ENCODE data around the gene TTLL11. TPM values are rescaled to one million over a fixed set of nuclear protein-coding genes. Genes with fewer than 3 reads are reported as not detected.

The TTLL11 gene
- polyA plus RNA-seq, 1 donor (not counting 4 experiments of a cell fraction or from before 2014, with no cell fraction given) = 8.0 TPM

GRCh38 chr9:121855476-121855875 is 237.6 kb downstream of the TTLL11 start:
- no peak overlapping the region for H3K4me3 ChIP-seq (ENCODE audit: control insufficient read depth in 2 of 3, extremely low read depth in 1 of 3, insufficient read depth in 2 of 3, low read depth in 1 of 3, low read length in 3 of 3)
- H3K9me1 ChIP-seq (ENCODE audit: control insufficient read depth, extremely low read depth, insufficient read depth, low read length) = no peaks in the 10 kb centered on the region
- H3K4me2 ChIP-seq (ENCODE audit: control insufficient read depth, extremely low read depth, insufficient read depth, low read depth, low read length) = no peak overlapping the region
- no peak overlapping the region for H2AFZ ChIP-seq (ENCODE audit: control insufficient read depth, low read length)
- no peak overlapping the region for H3K9ac ChIP-seq (ENCODE audit: control insufficient read depth, extremely low read depth, insufficient read depth, low read length)
- DNase-seq (ENCODE audit: low read depth, low spot score) (no peak), FAIRE-seq (no peak)
- H3K27me3 ChIP-seq (ENCODE audit: control insufficient read depth, extremely low read depth, insufficient read depth, low read length) = no peaks in the 10 kb centered on the region
- TF ChIP-seq EZH2 (IDR thresholded peaks at IDR 0.05; ENCODE audit: low read length) (no peak), CTCF (optimal IDR thresholded peaks at IDR 0.05 in 1 of 3, IDR thresholded peaks at IDR 0.05 in 1 of 3, conservative IDR thresholded peaks at IDR 0.05 in 1 of 3; ENCODE audit: extremely low read depth in 1 of 3, insufficient read depth in 2 of 3, low read length in 3 of 3) (no peak)
- H3K27ac ChIP-seq (ENCODE audit: control insufficient read depth, insufficient read depth, low read length) = no peak overlapping the region
- H3K4me1 ChIP-seq (ENCODE audit: control insufficient read depth, extremely low read depth, insufficient read depth, low read length) = no peaks in the 10 kb centered on the region
- peaks cover 6 to 17% of the 10 kb centered on the region in 2 experiments for H3K36me3 ChIP-seq (ENCODE audit: control insufficient read depth in 2 of 2, extremely low read depth in 1 of 2, insufficient read depth in 2 of 2, low read length in 2 of 2)
- H4K20me1 ChIP-seq (ENCODE audit: control insufficient read depth, extremely low read depth, insufficient read depth, low read length) = no peaks in the 10 kb centered on the region
- no peaks in the 10 kb centered on the region for H3K79me2 ChIP-seq (ENCODE audit: control insufficient read depth, insufficient read depth, low read length)
- dilution Hi-C loops (cut with MboI; ENCODE audit: extremely low pct_ligation_motif_present, low sequenced_read_pairs) = no loop called here
- no peaks in the 10 kb centered on the region for H3K9me3 ChIP-seq (ENCODE audit: control insufficient read depth, low read depth, low read length)

GRCh38 chr9:121853617-121854395 is 239.3 kb downstream of the TTLL11 start:
- Histone ChIP-seq H3K9me1 (ENCODE audit: control insufficient read depth, extremely low read depth, insufficient read depth, low read length) (no peaks in the 10 kb centered on the region), H3K27ac (ENCODE audit: control insufficient read depth, insufficient read depth, low read length) (no peak overlapping the region), H4K20me1 (ENCODE audit: control insufficient read depth, extremely low read depth, insufficient read depth, low read length) (no peaks in the 10 kb centered on the region), H3K36me3 (ENCODE audit: control insufficient read depth in 2 of 2, extremely low read depth in 1 of 2, insufficient read depth in 2 of 2, low read length in 2 of 2) (peaks cover 2 to 9% of the 10 kb centered on the region in 2 experiments), H3K79me2 (ENCODE audit: control insufficient read depth, insufficient read depth, low read length) (no peaks in the 10 kb centered on the region), H3K9ac (ENCODE audit: control insufficient read depth, extremely low read depth, insufficient read depth, low read length) (no peak overlapping the region), H3K27me3 (ENCODE audit: control insufficient read depth, extremely low read depth, insufficient read depth, low read length) (no peaks in the 10 kb centered on the region), H3K4me2 (ENCODE audit: control insufficient read depth, extremely low read depth, insufficient read depth, low read depth, low read length) (no peak overlapping the region), H3K4me1 (ENCODE audit: control insufficient read depth, extremely low read depth, insufficient read depth, low read length) (no peaks in the 10 kb centered on the region), H3K9me3 (ENCODE audit: control insufficient read depth, low read depth, low read length) (no peaks in the 10 kb centered on the region), H2AFZ (ENCODE audit: control insufficient read depth, low read length) (no peak overlapping the region), H3K4me3 (ENCODE audit: control insufficient read depth in 2 of 3, extremely low read depth in 1 of 3, insufficient read depth in 2 of 3, low read depth in 1 of 3, low read length in 3 of 3) (no peak overlapping the region)
- FAIRE-seq = no peak
- TF ChIP-seq EZH2 (IDR thresholded peaks at IDR 0.05; ENCODE audit: low read length) (no peak), CTCF (optimal IDR thresholded peaks at IDR 0.05 in 1 of 3, IDR thresholded peaks at IDR 0.05 in 1 of 3, conservative IDR thresholded peaks at IDR 0.05 in 1 of 3; ENCODE audit: extremely low read depth in 1 of 3, insufficient read depth in 2 of 3, low read length in 3 of 3) (no peak)
- dilution Hi-C loops (cut with MboI; ENCODE audit: extremely low pct_ligation_motif_present, low sequenced_read_pairs) = no loop called here
- DNase-seq (ENCODE audit: low read depth, low spot score) = no peak

Data from keratinocyte (primary cell).